ENCODE data around the gene GRIK4. TPM values are rescaled to one million over a fixed set of nuclear protein-coding genes. Genes with fewer than 3 reads are reported as not detected.

GRIK4 gene
- total and polyA plus RNA-seq, 2 donors (not counting 3 experiments of a cell fraction or from before 2014, with no cell fraction given): 0.81 to 1.6 TPM

DNA sequence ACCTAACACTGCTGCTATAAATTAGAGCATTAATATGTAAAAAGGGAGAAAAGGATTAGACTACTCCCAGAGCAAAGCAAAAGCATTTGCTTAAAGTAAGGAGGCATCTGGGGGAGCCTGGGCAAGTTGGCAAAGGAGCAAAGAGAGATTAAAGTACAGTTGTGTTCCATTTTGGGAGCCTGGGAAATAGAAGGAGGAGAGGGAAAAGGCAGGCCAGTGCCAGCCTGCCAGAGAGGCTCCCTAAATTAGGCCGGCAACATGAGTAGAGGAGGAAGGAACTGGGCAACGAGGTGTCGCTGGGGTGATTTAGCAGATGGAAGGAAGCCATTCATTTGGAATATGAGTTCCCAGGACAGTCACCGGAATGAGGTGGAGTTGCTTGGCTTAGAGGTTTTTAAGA is 326.1 kb downstream of the GRIK4 start:
- no TSS peak for BruUV-seq (replicated peaks)
- ChIA-PET CTCF (interaction anchor here (1.9 kb wide), 1 partner anchor 90 kb away, joined by 4 read pairs; no protein-coding TSS in a partner anchor), POLR2A (no interaction called here)
- TF ChIP-seq GATA2 (IDR thresholded peaks at IDR 0.05; ENCODE audit: insufficient read depth, insufficient read length, low read depth, low read length): no peak
- TF ChIP-seq EZH2 (IDR thresholded peaks at IDR 0.05; ENCODE audit: borderline replicate concordance, low read depth, low read length, severe bottlenecking): no peak
- TF ChIP-seq MYC (IDR thresholded peaks at IDR 0.05; ENCODE audit: low read depth, low read length): no peak
- TF ChIP-seq, protein P1, sequence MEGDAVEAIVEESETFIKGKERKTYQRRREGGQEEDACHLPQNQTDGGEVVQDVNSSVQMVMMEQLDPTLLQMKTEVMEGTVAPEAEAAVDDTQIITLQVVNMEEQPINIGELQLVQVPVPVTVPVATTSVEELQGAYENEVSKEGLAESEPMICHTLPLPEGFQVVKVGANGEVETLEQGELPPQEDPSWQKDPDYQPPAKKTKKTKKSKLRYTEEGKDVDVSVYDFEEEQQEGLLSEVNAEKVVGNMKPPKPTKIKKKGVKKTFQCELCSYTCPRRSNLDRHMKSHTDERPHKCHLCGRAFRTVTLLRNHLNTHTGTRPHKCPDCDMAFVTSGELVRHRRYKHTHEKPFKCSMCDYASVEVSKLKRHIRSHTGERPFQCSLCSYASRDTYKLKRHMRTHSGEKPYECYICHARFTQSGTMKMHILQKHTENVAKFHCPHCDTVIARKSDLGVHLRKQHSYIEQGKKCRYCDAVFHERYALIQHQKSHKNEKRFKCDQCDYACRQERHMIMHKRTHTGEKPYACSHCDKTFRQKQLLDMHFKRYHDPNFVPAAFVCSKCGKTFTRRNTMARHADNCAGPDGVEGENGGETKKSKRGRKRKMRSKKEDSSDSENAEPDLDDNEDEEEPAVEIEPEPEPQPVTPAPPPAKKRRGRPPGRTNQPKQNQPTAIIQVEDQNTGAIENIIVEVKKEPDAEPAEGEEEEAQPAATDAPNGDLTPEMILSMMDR (IDR thresholded peaks at IDR 0.05; ENCODE audit: extremely low read depth in 1 of 2, insufficient read depth in 1 of 2, low read depth in 1 of 2, low read length in 2 of 2): no peak
- TF ChIP-seq, protein P2, sequence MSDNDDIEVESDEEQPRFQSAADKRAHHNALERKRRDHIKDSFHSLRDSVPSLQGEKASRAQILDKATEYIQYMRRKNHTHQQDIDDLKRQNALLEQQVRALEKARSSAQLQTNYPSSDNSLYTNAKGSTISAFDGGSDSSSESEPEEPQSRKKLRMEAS (IDR thresholded peaks at IDR 0.05; ENCODE audit: insufficient read depth, insufficient read length): no peak
- no peak for TF ChIP-seq FOS (IDR thresholded peaks at IDR 0.05; ENCODE audit: borderline replicate concordance, insufficient read depth, low read length)
- TF ChIP-seq POLR2A (IDR thresholded peaks at IDR 0.05; ENCODE audit: low read depth, low read length): no peak
- no peak for TF ChIP-seq POLR2AphosphoS5 (IDR thresholded peaks at IDR 0.05; ENCODE audit: insufficient read depth, low read depth, low read length)
- TF ChIP-seq JUN (IDR thresholded peaks at IDR 0.05; ENCODE audit: borderline replicate concordance, insufficient read depth, insufficient read length, low read depth): no peak
- DNase-seq (ENCODE audit: low read depth, low spot score) (no peak), FAIRE-seq (no peak)
- no peaks in the 10 kb centered on the region for H4K20me1 ChIP-seq (replicated peaks; ENCODE audit: control insufficient read depth, extremely low read depth, insufficient read depth, low read length)
- H3K36me3 ChIP-seq (ENCODE audit: control insufficient read depth in 2 of 2, extremely low read depth in 1 of 2, insufficient read depth in 2 of 2, low read length in 2 of 2): no peaks in the 10 kb centered on the region
- H3K9ac ChIP-seq (replicated peaks; ENCODE audit: extremely low read depth, insufficient read depth, low read length): no peak overlapping the region
- H3K4me3 ChIP-seq (replicated peaks in 1 of 3; ENCODE audit: insufficient read depth in 1 of 3, low read depth in 1 of 3, low read length in 3 of 3): no peak overlapping the region
- dilution Hi-C loops (cut with MboI; ENCODE audit: extremely low pct_ligation_motif_present, low sequenced_read_pairs): no loop called here
- H3K4me2 ChIP-seq (ENCODE audit: insufficient read depth, low read length): no peak overlapping the region
- H3K27ac ChIP-seq (ENCODE audit: insufficient read depth, low read depth, low read length): no peak overlapping the region
- H3K9me3 ChIP-seq (replicated peaks; ENCODE audit: control insufficient read depth, insufficient read depth, low read length): no peaks in the 10 kb centered on the region
- peaks cover 0 to 3% of the 10 kb centered on the region in 2 experiments for H3K27me3 ChIP-seq (ENCODE audit: control insufficient read depth in 2 of 2, insufficient read depth in 2 of 2, low read length in 2 of 2)
- no peaks in the 10 kb centered on the region for H3K9me1 ChIP-seq (replicated peaks; ENCODE audit: control insufficient read depth, extremely low read depth, insufficient read depth, low read length)
- no peaks in the 10 kb centered on the region for H3K4me1 ChIP-seq (ENCODE audit: control insufficient read depth, extremely low read depth, insufficient read depth, low read length)
- intact Hi-C loops (cut with micrococcal nuclease): no loop called here
- no peaks in the 10 kb centered on the region for H3K79me2 ChIP-seq (ENCODE audit: control insufficient read depth, insufficient read depth, low read length)
- H2AFZ ChIP-seq (ENCODE audit: low read depth, low read length): no peak overlapping the region
